ENCODE measurements around the gene PRKACB. TPM values are rescaled to one million over a fixed set of nuclear protein-coding genes. Genes with fewer than 3 reads are reported as not detected.

Gene PRKACB
- total and polyA plus RNA-seq, 2 experiments from 2014 or later = 14.6 to 28.0 TPM

DNA sequence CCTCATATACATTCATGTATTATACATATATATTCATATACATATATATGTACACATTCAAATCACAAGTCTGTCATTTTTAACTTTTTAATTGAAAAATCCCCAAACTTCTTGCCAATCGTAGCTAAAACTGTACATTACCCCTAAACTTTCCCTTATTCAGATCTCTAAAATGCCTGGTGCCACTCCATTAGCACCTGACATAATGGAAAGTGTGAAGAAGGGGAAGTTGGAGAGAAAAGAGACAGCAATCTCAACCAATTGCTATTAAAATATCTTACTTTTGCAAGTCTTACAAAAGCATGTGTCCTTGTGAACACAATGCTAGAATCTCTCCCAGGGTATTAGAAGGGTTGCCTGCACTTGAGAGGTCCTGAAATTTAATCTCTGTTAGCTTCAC is 22.7 kb upstream of the PRKACB start:
- no peaks in the 10 kb centered on the region for H3K9me2 ChIP-seq (ENCODE audit: insufficient read depth)
- H3K4me1 Mint-ChIP-seq = peaks cover 16% of the 10 kb centered on the region; the same call in 2 of the 3 replicates
- no peaks in the 10 kb centered on the region for H4K20me1 ChIP-seq (replicated peaks; ENCODE audit: insufficient read depth)
- no peak for DNase-seq (ENCODE audit: low spot score)
- H3F3A ChIP-seq (replicated peaks; ENCODE audit: low read depth) = no peaks in the 10 kb centered on the region
- ATAC-seq = no peak
- no peak overlapping the region for H3K27ac ChIP-seq (ENCODE audit: low read depth)
- H3K36me3 ChIP-seq (ENCODE audit: insufficient read depth) = no peaks in the 10 kb centered on the region
- H3K27me3 Mint-ChIP-seq (ENCODE audit: insufficient read depth, low read depth, poor library complexity) = peaks cover 1% of the 10 kb centered on the region
- H3K9me3 Mint-ChIP-seq = no peaks in the 10 kb centered on the region
- TF ChIP-seq EZH2 (IDR thresholded peaks at IDR 0.05; ENCODE audit: low read depth, unreplicated experiment) (no peak), REST (IDR thresholded peaks at IDR 0.05; ENCODE audit: unreplicated experiment) (no peak), ZNF114 (CRISPR knock-in tag; IDR thresholded peaks at IDR 0.05) (no peak), ZNF331 (CRISPR knock-in tag; IDR thresholded peaks at IDR 0.05; ENCODE audit: low read depth) (no peak), JUNB (IDR thresholded peaks at IDR 0.05; ENCODE audit: unreplicated experiment) (no peak)
- TF ChIP-seq, protein P1, sequence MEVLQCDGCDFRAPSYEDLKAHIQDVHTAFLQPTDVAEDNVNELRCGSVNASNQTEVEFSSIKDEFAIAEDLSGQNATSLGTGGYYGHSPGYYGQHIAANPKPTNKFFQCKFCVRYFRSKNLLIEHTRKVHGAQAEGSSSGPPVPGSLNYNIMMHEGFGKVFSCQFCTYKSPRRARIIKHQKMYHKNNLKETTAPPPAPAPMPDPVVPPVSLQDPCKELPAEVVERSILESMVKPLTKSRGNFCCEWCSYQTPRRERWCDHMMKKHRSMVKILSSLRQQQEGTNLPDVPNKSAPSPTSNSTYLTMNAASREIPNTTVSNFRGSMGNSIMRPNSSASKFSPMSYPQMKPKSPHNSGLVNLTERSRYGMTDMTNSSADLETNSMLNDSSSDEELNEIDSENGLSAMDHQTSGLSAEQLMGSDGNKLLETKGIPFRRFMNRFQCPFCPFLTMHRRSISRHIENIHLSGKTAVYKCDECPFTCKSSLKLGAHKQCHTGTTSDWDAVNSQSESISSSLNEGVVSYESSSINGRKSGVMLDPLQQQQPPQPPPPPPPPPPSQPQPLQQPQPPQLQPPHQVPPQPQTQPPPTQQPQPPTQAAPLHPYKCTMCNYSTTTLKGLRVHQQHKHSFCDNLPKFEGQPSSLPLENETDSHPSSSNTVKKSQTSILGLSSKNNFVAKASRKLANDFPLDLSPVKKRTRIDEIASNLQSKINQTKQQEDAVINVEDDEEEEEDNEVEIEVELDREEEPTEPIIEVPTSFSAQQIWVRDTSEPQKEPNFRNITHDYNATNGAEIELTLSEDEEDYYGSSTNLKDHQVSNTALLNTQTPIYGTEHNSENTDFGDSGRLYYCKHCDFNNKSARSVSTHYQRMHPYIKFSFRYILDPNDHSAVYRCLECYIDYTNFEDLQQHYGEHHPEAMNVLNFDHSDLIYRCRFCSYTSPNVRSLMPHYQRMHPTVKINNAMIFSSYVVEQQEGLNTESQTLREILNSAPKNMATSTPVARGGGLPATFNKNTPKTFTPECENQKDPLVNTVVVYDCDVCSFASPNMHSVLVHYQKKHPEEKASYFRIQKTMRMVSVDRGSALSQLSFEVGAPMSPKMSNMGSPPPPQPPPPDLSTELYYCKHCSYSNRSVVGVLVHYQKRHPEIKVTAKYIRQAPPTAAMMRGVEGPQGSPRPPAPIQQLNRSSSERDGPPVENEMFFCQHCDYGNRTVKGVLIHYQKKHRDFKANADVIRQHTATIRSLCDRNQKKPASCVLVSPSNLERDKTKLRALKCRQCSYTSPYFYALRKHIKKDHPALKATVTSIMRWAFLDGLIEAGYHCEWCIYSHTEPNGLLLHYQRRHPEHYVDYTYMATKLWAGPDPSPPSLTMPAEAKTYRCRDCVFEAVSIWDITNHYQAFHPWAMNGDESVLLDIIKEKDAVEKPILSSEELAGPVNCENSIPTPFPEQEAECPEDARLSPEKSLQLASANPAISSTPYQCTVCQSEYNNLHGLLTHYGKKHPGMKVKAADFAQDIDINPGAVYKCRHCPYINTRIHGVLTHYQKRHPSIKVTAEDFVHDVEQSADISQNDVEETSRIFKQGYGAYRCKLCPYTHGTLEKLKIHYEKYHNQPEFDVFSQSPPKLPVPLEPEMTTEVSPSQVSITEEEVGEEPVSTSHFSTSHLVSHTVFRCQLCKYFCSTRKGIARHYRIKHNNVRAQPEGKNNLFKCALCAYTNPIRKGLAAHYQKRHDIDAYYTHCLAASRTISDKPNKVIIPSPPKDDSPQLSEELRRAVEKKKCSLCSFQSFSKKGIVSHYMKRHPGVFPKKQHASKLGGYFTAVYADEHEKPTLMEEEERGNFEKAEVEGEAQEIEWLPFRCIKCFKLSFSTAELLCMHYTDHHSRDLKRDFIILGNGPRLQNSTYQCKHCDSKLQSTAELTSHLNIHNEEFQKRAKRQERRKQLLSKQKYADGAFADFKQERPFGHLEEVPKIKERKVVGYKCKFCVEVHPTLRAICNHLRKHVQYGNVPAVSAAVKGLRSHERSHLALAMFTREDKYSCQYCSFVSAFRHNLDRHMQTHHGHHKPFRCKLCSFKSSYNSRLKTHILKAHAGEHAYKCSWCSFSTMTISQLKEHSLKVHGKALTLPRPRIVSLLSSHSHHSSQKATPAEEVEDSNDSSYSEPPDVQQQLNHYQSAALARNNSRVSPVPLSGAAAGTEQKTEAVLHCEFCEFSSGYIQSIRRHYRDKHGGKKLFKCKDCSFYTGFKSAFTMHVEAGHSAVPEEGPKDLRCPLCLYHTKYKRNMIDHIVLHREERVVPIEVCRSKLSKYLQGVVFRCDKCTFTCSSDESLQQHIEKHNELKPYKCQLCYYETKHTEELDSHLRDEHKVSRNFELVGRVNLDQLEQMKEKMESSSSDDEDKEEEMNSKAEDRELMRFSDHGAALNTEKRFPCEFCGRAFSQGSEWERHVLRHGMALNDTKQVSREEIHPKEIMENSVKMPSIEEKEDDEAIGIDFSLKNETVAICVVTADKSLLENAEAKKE (CRISPR knock-in tag; IDR thresholded peaks at IDR 0.05) = no peak
- no peak overlapping the region for H3K4me2 ChIP-seq
- H3K36me3 Mint-ChIP-seq (ENCODE audit: low read depth) = no peaks in the 10 kb centered on the region; the same call in 2 of the 3 replicates
- no peaks in the 10 kb centered on the region for H3K79me2 ChIP-seq (replicated peaks; ENCODE audit: insufficient read depth)
- H3K27ac Mint-ChIP-seq = no peak overlapping the region
- peaks cover 5% of the 10 kb centered on the region; the same call in 1 of the 2 replicates for H3K4me1 ChIP-seq (ENCODE audit: insufficient read depth)
- no peak overlapping the region for H2AFZ ChIP-seq
- no peak overlapping the region for H3K4me3 ChIP-seq
- no peaks in the 10 kb centered on the region for H3K27me3 ChIP-seq (ENCODE audit: insufficient read depth)
- H3K4me3 Mint-ChIP-seq = no peak overlapping the region

Measured in GM23338 (cell line).